ENCODE data around the gene COL5A1.

COL5A1 gene

DNA sequence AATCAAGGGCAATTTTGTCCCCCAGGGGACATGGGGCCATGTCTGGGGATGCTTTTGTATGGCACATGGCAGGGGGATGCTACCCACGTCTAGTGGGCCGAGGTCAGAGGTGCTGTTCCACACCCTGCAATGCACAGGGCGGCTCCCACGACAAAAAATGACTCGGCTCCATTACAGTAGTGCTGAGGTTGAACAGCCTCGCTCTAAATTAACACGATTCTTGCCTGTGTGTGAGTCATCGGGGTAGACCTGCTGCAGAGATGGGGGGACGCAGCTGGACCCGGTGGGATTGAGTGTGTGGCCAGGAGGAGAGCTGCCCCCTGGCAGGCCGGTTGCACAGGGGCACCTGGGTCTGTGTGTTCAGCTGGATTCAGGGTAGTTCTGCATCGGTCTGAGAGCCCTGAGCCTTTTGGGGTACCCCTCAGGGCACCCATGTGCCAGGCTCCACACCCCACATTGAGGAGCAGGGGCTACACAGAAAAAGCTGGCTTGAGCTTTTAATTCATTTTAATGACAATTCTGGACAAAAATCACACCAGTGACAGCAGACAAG is 20.0 kb upstream of the COL5A1 start:
- no peaks in the 10 kb centered on the region for H3K36me3 ChIP-seq (ENCODE audit: low read depth)
- no peak overlapping the region for H3K27ac ChIP-seq (ENCODE audit: poor library complexity, severe bottlenecking)
- no peak for ATAC-seq (ENCODE audit: low read depth)
- TF ChIP-seq, protein P1, sequence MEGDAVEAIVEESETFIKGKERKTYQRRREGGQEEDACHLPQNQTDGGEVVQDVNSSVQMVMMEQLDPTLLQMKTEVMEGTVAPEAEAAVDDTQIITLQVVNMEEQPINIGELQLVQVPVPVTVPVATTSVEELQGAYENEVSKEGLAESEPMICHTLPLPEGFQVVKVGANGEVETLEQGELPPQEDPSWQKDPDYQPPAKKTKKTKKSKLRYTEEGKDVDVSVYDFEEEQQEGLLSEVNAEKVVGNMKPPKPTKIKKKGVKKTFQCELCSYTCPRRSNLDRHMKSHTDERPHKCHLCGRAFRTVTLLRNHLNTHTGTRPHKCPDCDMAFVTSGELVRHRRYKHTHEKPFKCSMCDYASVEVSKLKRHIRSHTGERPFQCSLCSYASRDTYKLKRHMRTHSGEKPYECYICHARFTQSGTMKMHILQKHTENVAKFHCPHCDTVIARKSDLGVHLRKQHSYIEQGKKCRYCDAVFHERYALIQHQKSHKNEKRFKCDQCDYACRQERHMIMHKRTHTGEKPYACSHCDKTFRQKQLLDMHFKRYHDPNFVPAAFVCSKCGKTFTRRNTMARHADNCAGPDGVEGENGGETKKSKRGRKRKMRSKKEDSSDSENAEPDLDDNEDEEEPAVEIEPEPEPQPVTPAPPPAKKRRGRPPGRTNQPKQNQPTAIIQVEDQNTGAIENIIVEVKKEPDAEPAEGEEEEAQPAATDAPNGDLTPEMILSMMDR (IDR thresholded peaks at IDR 0.05; ENCODE audit: poor library complexity, severe bottlenecking), result no peak
- peaks cover 24% of the 10 kb centered on the region for H3K4me1 ChIP-seq (ENCODE audit: insufficient read depth, poor library complexity, severe bottlenecking)
- peak; percentile 23 for DNase-seq (ENCODE audit: low spot score)
- no peaks in the 10 kb centered on the region for H3K9me3 ChIP-seq (ENCODE audit: severe bottlenecking)
- no peak overlapping the region for H3K4me3 ChIP-seq (ENCODE audit: severe bottlenecking)
- no peaks in the 10 kb centered on the region for H3K27me3 ChIP-seq (ENCODE audit: insufficient read depth, poor library complexity, severe bottlenecking)

DNA sequence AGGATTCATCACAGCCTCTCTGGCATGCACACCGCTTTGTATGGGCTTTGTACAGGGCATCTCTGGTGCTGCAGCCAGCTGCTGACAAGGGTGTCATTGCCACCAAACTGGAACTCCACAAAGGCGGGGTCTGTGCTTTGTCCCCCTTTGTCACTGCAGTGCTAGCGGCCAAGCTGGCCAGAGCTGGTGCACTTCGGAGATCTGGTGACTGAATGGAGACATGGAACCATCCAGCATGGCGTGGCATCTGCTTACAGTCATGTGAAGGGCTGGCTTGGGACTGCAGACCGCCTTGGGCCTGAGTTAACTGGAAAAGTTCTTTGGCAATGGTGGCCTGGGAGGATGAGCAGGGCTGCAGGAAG is 18.7 kb upstream of the COL5A1 start:
- Histone ChIP-seq H3K36me3 (ENCODE audit: low read depth) (no peaks in the 10 kb centered on the region), H3K4me1 (ENCODE audit: insufficient read depth, poor library complexity, severe bottlenecking) (peaks cover 25% of the 10 kb centered on the region), H3K27ac (ENCODE audit: poor library complexity, severe bottlenecking) (no peak overlapping the region), H3K4me3 (ENCODE audit: severe bottlenecking) (no peak overlapping the region), H3K27me3 (ENCODE audit: insufficient read depth, poor library complexity, severe bottlenecking) (no peaks in the 10 kb centered on the region), H3K9me3 (ENCODE audit: severe bottlenecking) (no peaks in the 10 kb centered on the region)
- ATAC-seq (ENCODE audit: low read depth), result no peak
- TF ChIP-seq, protein P1 (IDR thresholded peaks at IDR 0.05; ENCODE audit: poor library complexity, severe bottlenecking), result no peak
- peak; percentile 38 for DNase-seq (ENCODE audit: low spot score)

DNA sequence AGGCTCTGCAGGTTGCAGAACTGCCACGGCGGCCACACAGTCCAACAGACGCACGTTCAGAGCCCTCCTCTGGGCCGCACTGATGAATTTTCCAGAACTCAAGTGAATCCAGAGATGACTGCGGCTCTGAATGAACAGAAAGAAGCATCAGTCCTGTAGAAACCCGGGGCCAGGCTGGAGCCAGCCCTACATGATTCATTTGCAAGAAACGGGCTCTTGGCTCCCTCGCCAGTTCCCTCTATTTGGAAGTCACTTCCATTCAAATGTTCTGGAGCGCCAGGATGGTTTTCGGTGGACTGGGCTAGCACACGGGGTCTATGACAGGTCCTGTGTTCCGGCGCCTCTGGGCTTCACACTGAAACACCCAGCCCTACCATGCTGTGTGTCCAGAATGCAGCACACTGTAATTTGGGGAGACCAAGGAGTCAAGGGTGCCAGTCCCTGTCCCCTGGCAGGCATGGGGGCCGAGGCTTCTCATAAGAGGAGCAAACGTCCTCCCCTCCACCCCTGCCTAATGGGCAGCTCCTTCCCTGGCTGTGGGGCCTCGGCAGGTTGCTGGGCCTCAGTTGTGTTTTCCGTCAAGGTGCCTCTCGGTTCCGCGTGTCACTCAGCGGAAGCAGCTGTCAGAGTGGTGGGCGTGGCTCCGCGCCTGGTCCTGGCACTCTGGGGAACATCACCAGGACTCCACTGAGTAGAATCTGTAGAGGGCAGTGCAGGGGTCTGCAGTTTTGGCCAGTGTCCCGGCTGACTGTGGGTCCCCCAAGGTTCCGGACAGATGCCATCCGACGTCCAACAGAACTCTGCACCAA is 18.1 kb upstream of the COL5A1 start:
- Histone ChIP-seq H3K4me3 (ENCODE audit: severe bottlenecking) (no peak overlapping the region), H3K4me1 (ENCODE audit: insufficient read depth, poor library complexity, severe bottlenecking) (peaks cover 25% of the 10 kb centered on the region), H3K9me3 (ENCODE audit: severe bottlenecking) (no peaks in the 10 kb centered on the region), H3K27ac (ENCODE audit: poor library complexity, severe bottlenecking) (peak overlapping the region; percentile 89), H3K27me3 (ENCODE audit: insufficient read depth, poor library complexity, severe bottlenecking) (no peaks in the 10 kb centered on the region), H3K36me3 (ENCODE audit: low read depth) (no peaks in the 10 kb centered on the region)
- peak; percentile 52 for DNase-seq (ENCODE audit: low spot score)
- ATAC-seq (ENCODE audit: low read depth), result no peak
- TF ChIP-seq, protein P1 (IDR thresholded peaks at IDR 0.05; ENCODE audit: poor library complexity, severe bottlenecking), result no peak

DNA sequence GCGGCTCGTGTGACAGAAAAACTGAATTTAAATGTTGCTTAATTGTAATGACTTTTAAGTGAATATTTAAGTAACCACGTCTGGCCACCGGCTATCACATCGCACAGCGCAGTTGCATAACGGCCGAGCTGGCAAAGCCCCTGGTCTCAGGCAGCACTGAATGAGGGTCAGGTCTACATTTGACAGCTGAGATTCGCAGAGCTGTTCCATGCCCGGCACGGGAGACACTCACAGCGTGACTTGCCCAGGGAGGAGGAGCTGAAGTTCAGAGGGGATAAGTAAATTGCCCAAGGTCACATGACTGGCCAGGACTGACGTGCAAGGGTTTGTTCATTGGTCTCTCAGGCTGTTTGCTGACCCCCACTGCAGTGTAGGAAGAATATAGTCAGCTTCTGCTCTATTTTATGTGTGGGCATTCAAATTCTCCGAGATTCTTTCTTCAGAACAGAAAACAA is 17.4 kb upstream of the COL5A1 start:
- H3K27me3 ChIP-seq (ENCODE audit: insufficient read depth, poor library complexity, severe bottlenecking), result no peaks in the 10 kb centered on the region
- H3K36me3 ChIP-seq (ENCODE audit: low read depth), result no peaks in the 10 kb centered on the region
- peaks cover 25% of the 10 kb centered on the region for H3K4me1 ChIP-seq (ENCODE audit: insufficient read depth, poor library complexity, severe bottlenecking)
- DNase-seq (ENCODE audit: low spot score) (peak; percentile 41), ATAC-seq (ENCODE audit: low read depth) (no peak)
- no peaks in the 10 kb centered on the region for H3K9me3 ChIP-seq (ENCODE audit: severe bottlenecking)
- H3K27ac ChIP-seq (ENCODE audit: poor library complexity, severe bottlenecking), result peak overlapping the region; percentile 89
- H3K4me3 ChIP-seq (ENCODE audit: severe bottlenecking), result no peak overlapping the region
- TF ChIP-seq, protein P1 (IDR thresholded peaks at IDR 0.05; ENCODE audit: poor library complexity, severe bottlenecking), result no peak

All from RWPE2 (cell line).